GM23248 (cell line): Measurements from ENCODE around the gene NHP2.

Experiments
- EZH2 ChIP-seq: fragments of 200-600 bp; sonication (generic); IDR thresholded peaks from 2 replicates; pipeline ENCODE4 v1.6.1; 2018; ENCODE audit warnings: antibody characterized with exemption, mild to moderate bottlenecking; ENCODE audit not compliant: insufficient read depth, poor library complexity, severe bottlenecking
- EZH2phosphoT487 ChIP-seq: fragments of 200-600 bp; sonication (generic); IDR thresholded peaks from 2 replicates; pipeline ENCODE4 v1.6.1; 2018; ENCODE audit warnings: antibody characterized with exemption, moderate library complexity, mild to moderate bottlenecking, low read depth; ENCODE audit not compliant: insufficient read depth

GRCh38 chr5:178104492-178104891, 49.2 kb downstream of the NHP2 start:
- TF ChIP-seq EZH2 (no peak), EZH2phosphoT487 (no peak)
